GM12891 (cell line): Measurements from ENCODE around the gene UNC13C.

Experiments
- DNase-seq: peaks from one replicate; pipeline ENCODE4 v3.0.0; 2011; ENCODE audit warnings: low spot score; ENCODE audit not compliant: insufficient read length
- FAIRE-seq: peaks from 2 replicates; lab custom pipeline; 2011; peaks lifted over from hg19 to GRCh38; lab: Jason Lieb, UNC
- PAX5 ChIP-seq: IDR thresholded peaks from 2 replicates; pipeline ENCODE4 v1.6.1; 2011; ENCODE audit warnings: low read length, moderate library complexity, mild to moderate bottlenecking; ENCODE audit not compliant: insufficient read depth, severe bottlenecking
- POLR2A ChIP-seq: IDR thresholded peaks from 2 replicates; pipeline ENCODE4 v1.6.1; 2011; ENCODE audit warnings: low read depth, low read length, control low read depth
- POLR2AphosphoS5 ChIP-seq: IDR thresholded peaks from 2 replicates; pipeline ENCODE4 v1.6.1; 2011; ENCODE audit warnings: low read depth, low read length, control low read depth
- POU2F2 ChIP-seq: IDR thresholded peaks from 2 replicates; pipeline ENCODE4 v1.6.1; 2011; ENCODE audit warnings: low read depth, mild to moderate bottlenecking, control low read depth, low read length, moderate library complexity
- SPI1 ChIP-seq: IDR thresholded peaks from 2 replicates; pipeline ENCODE4 v1.6.1; 2011; ENCODE audit warnings: low read depth, low read length, control low read depth
- TAF1 ChIP-seq: IDR thresholded peaks from 2 replicates; pipeline ENCODE4 v1.6.1; 2011; ENCODE audit warnings: low read depth, low read length, control low read depth

Gene UNC13C

GRCh38 chr15:53980021-53980420 lies 1.8 kb downstream of the UNC13C start:
- no peak for DNase-seq
- FAIRE-seq, result no peak
- no peak for TF ChIP-seq SPI1
- no peak for TF ChIP-seq POLR2AphosphoS5
- TF ChIP-seq POU2F2, result no peak
- no peak for TF ChIP-seq PAX5
- TF ChIP-seq POLR2A, result no peak
- TF ChIP-seq TAF1, result no peak

- no peak for TF ChIP-seq PAX5
- TF ChIP-seq TAF1, result no peak
- TF ChIP-seq SPI1, result no peak
- FAIRE-seq (no peak), DNase-seq (no peak)
Observed at GRCh38 chr15:53982071-53982680, 3.9 kb downstream of the UNC13C start.

- no peak for TF ChIP-seq TAF1
- TF ChIP-seq POLR2A, result no peak
- no peak for TF ChIP-seq POU2F2
- TF ChIP-seq SPI1, result no peak
- TF ChIP-seq POLR2AphosphoS5, result no peak
- DNase-seq (no peak), FAIRE-seq (no peak)
Observed at GRCh38 chr15:53982876-53983275, 4.6 kb downstream of the UNC13C start.

- no peak for FAIRE-seq
- no peak for TF ChIP-seq PAX5
- no peak for TF ChIP-seq TAF1
- no peak for TF ChIP-seq SPI1
- no peak for TF ChIP-seq POLR2AphosphoS5
- no peak for TF ChIP-seq POU2F2
- TF ChIP-seq POLR2A, result no peak
Observed at GRCh38 chr15:53984221-53984620, 6.0 kb downstream of the UNC13C start.

GRCh38 chr15:53985562-53985961 lies 7.3 kb downstream of the UNC13C start:
- FAIRE-seq (no peak), DNase-seq (no peak)
- TF ChIP-seq POLR2A (no peak), PAX5 (no peak), POLR2AphosphoS5 (no peak), POU2F2 (no peak), SPI1 (no peak), TAF1 (no peak)

More at GRCh38 chr15:53984221-53984620, 6.0 kb downstream of the UNC13C start:
- no peak for DNase-seq

GRCh38 chr15:53987480-53987879 lies 9.2 kb downstream of the UNC13C start:
- no peak for DNase-seq
- no peak for FAIRE-seq
- TF ChIP-seq SPI1 (no peak), POLR2AphosphoS5 (no peak), POU2F2 (no peak), PAX5 (no peak), POLR2A (no peak), TAF1 (no peak)

- DNase-seq (no peak), FAIRE-seq (no peak)
- no peak for TF ChIP-seq PAX5
- no peak for TF ChIP-seq POLR2AphosphoS5
- TF ChIP-seq POLR2A, result no peak
- TF ChIP-seq POU2F2, result no peak
- TF ChIP-seq TAF1, result no peak
- TF ChIP-seq SPI1, result no peak
Observed at GRCh38 chr15:54007256-54007655, 29.0 kb downstream of the UNC13C start.

- FAIRE-seq (no peak), DNase-seq (no peak)
- no peak for TF ChIP-seq POU2F2
- no peak for TF ChIP-seq POLR2A
- TF ChIP-seq PAX5, result no peak
- no peak for TF ChIP-seq TAF1
- TF ChIP-seq SPI1, result no peak
- no peak for TF ChIP-seq POLR2AphosphoS5
Observed at GRCh38 chr15:54011656-54012055, 33.4 kb downstream of the UNC13C start.

GRCh38 chr15:54014067-54014655 lies 35.9 kb downstream of the UNC13C start:
- FAIRE-seq, result no peak
- no peak for DNase-seq

GRCh38 chr15:54017251-54017650 lies 39.0 kb downstream of the UNC13C start:
- no peak for TF ChIP-seq POU2F2
- TF ChIP-seq PAX5, result no peak
- TF ChIP-seq POLR2AphosphoS5, result no peak
- TF ChIP-seq POLR2A, result no peak
- TF ChIP-seq SPI1, result no peak
- no peak for TF ChIP-seq TAF1
- FAIRE-seq (no peak), DNase-seq (no peak)

More at GRCh38 chr15:54014067-54014655, 35.9 kb downstream of the UNC13C start:
- TF ChIP-seq TAF1, result no peak

- DNase-seq (no peak), FAIRE-seq (no peak)
- TF ChIP-seq SPI1 (no peak), TAF1 (no peak), PAX5 (no peak), POLR2AphosphoS5 (no peak), POLR2A (no peak), POU2F2 (no peak)
Observed at GRCh38 chr15:54017959-54018358, 39.7 kb downstream of the UNC13C start.
